ENCODE measurements around the gene SYCP1. TPM values are rescaled to one million over a fixed set of nuclear protein-coding genes. Genes with fewer than 3 reads are reported as not detected.
"Not testable (repeated sequence)": the region's sequence is repeated elsewhere in the genome, so short reads cannot be mapped to it uniquely, and the experiment has no call there.

Gene SYCP1
- total and polyA plus RNA-seq, 2 experiments from 2014 or later: not detected

GRCh38 chr1:115012006-115012405 lies 157.3 kb downstream of the SYCP1 start:
- H3K4me2 ChIP-seq: no peak overlapping the region
- WGBS (ENCODE audit: low lambda C conversion rate, missing lambda C conversion rate): 84% methylated on average over 1 of the region's 1 CpG
- no peaks in the 10 kb centered on the region for H3K9me2 ChIP-seq (replicated peaks; ENCODE audit: insufficient read depth)
- no peaks in the 10 kb centered on the region for H3K36me3 ChIP-seq (replicated peaks; ENCODE audit: insufficient read depth, low read depth)
- H4K20me1 ChIP-seq (ENCODE audit: insufficient read depth, poor library complexity, severe bottlenecking): no peaks in the 10 kb centered on the region
- TF ChIP-seq EZH2phosphoT487 (IDR thresholded peaks at IDR 0.05; ENCODE audit: low read depth, severe bottlenecking, unreplicated experiment) (no peak), EZH2 (IDR thresholded peaks at IDR 0.05; ENCODE audit: borderline replicate concordance) (no peak)
- no peaks in the 10 kb centered on the region for H3K9me3 ChIP-seq (ENCODE audit: low read depth)
- no peak overlapping the region for H3K4me3 ChIP-seq
- H3K27ac ChIP-seq: no peak overlapping the region
- no peaks in the 10 kb centered on the region for H3K4me1 ChIP-seq (ENCODE audit: insufficient read depth)
- DNase-seq (ENCODE audit: low spot score): no peak
- H3K27me3 ChIP-seq: no peaks in the 10 kb centered on the region
- H2AFZ ChIP-seq: no peak overlapping the region
- no peaks in the 10 kb centered on the region for H3K79me2 ChIP-seq

- WGBS (ENCODE audit: low lambda C conversion rate, missing lambda C conversion rate): 90% methylated on average over 1 of the region's 1 CpG
- TF ChIP-seq EZH2phosphoT487 (IDR thresholded peaks at IDR 0.05; ENCODE audit: low read depth, severe bottlenecking, unreplicated experiment) (no peak), EZH2 (IDR thresholded peaks at IDR 0.05; ENCODE audit: borderline replicate concordance) (no peak), CTCF (IDR thresholded peaks at IDR 0.05; ENCODE audit: poor library complexity) (no peak)
- no peaks in the 10 kb centered on the region for H3K36me3 ChIP-seq (replicated peaks; ENCODE audit: insufficient read depth, low read depth)
These were observed 157.8 kb downstream of the SYCP1 start for GRCh38 chr1:115012434-115012833.

GRCh38 chr1:115013792-115014191 lies 159.1 kb downstream of the SYCP1 start:
- 86% methylated on average over 2 of the region's 2 CpGs for WGBS (ENCODE audit: low lambda C conversion rate, missing lambda C conversion rate)
- Histone ChIP-seq H3K27ac (no peak overlapping the region), H3K4me3 (no peak overlapping the region), H3K4me1 (ENCODE audit: insufficient read depth) (no peaks in the 10 kb centered on the region), H3K79me2 (no peaks in the 10 kb centered on the region), H3K9me3 (ENCODE audit: low read depth) (no peaks in the 10 kb centered on the region), H3K9me2 (replicated peaks; ENCODE audit: insufficient read depth) (no peaks in the 10 kb centered on the region), H3K36me3 (replicated peaks; ENCODE audit: insufficient read depth, low read depth) (no peaks in the 10 kb centered on the region), H3K4me2 (no peak overlapping the region), H3K27me3 (no peaks in the 10 kb centered on the region), H2AFZ (no peak overlapping the region), H4K20me1 (ENCODE audit: insufficient read depth, poor library complexity, severe bottlenecking) (no peaks in the 10 kb centered on the region)
- TF ChIP-seq EZH2phosphoT487 (IDR thresholded peaks at IDR 0.05; ENCODE audit: low read depth, severe bottlenecking, unreplicated experiment) (no peak), CTCF (IDR thresholded peaks at IDR 0.05; ENCODE audit: poor library complexity) (no peak), EZH2 (IDR thresholded peaks at IDR 0.05; ENCODE audit: borderline replicate concordance) (no peak)
- DNase-seq (ENCODE audit: low spot score): no peak

More at GRCh38 chr1:115012434-115012833, 157.8 kb downstream of the SYCP1 start:
- H3K9me3 ChIP-seq (ENCODE audit: low read depth): no peaks in the 10 kb centered on the region
- no peaks in the 10 kb centered on the region for H3K4me1 ChIP-seq (ENCODE audit: insufficient read depth)
- no peaks in the 10 kb centered on the region for H4K20me1 ChIP-seq (ENCODE audit: insufficient read depth, poor library complexity, severe bottlenecking)
- no peak overlapping the region for H2AFZ ChIP-seq
- H3K27me3 ChIP-seq: no peaks in the 10 kb centered on the region
- H3K79me2 ChIP-seq: no peaks in the 10 kb centered on the region
- no peak for DNase-seq (ENCODE audit: low spot score)
- H3K4me2 ChIP-seq: no peak overlapping the region
- no peak overlapping the region for H3K27ac ChIP-seq
- H3K9me2 ChIP-seq (replicated peaks; ENCODE audit: insufficient read depth): no peaks in the 10 kb centered on the region
- H3K4me3 ChIP-seq: no peak overlapping the region

- 90% methylated on average over 9 of the region's 9 CpGs for WGBS (ENCODE audit: low lambda C conversion rate, missing lambda C conversion rate)
- not testable (repeated sequence) for H3K27me3 ChIP-seq; H3K36me3 ChIP-seq (replicated peaks; ENCODE audit: insufficient read depth, low read depth)
These were observed 164.9 kb downstream of the SYCP1 start for GRCh38 chr1:115019549-115019948.

More at GRCh38 chr1:115019549-115019948, 164.9 kb downstream of the SYCP1 start:
- H2AFZ ChIP-seq; H4K20me1 ChIP-seq (ENCODE audit: insufficient read depth, poor library complexity, severe bottlenecking); DNase-seq (ENCODE audit: low spot score); H3K4me3 ChIP-seq; H3K4me1 ChIP-seq (ENCODE audit: insufficient read depth); H3K27ac ChIP-seq; H3K79me2 ChIP-seq; H3K4me2 ChIP-seq; H3K9me2 ChIP-seq (replicated peaks; ENCODE audit: insufficient read depth); H3K9me3 ChIP-seq (ENCODE audit: low read depth): not testable (repeated sequence)
